ENCODE measurements around the gene ERFL. TPM values are rescaled to one million over a fixed set of nuclear protein-coding genes. Genes with fewer than 3 reads are reported as not detected.

The ERFL gene
- total and polyA plus RNA-seq, 2 of the 4 experiments (the other 2 are of a cell fraction): not detected

DNA sequence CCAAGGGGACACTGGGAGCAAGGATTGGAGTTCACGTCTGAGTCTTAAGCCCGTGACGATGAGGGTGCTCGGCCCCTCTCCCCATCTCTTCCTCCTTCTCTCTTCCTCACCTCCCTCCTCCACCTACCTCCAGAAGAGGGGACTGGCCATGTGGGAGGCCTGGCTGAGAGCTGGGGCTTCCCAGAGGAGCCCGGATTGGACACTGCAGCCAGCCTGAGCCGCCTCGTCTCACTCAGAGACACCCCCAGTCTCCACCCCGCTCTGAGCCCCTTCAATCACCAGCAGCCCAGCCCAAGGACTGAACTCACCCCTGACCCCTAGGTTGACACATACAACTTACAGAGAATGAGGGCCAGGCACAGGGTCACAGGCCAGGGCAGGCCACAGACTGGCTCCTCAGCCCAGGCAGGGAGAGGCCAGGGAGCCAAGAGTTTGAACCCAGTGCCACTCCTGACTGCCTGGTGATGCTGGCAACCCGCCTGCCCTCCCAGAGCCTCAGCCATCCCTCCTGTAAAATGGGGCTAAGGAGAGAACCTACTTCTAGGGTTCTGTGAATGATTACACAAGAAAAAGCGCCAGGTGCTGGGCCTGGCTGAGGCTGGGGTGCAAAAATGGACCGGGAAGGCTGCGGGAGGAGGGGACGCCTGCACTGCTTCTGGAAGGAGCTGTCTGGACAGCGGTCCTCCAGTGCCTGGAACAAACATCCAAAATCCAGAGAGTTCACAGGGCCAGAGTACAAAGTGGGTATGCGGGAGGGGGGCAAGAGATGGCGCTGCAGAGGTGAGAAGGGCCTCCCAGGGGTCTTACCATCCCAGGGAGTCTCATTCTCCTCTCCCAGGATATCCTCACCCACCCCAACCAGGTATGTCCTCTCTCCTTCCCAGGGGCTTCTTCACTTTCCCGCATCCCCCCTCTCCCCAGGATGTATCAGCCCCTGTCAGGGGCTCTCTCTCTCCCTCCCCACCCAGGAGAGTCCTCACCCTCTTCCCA lies 50.0 kb downstream of the ERFL start (continued):
- no peak for TF ChIP-seq CEBPB (IDR thresholded peaks at IDR 0.05; ENCODE audit: low read depth, low read length)
- TF ChIP-seq RAD21 (IDR thresholded peaks at IDR 0.05; ENCODE audit: low read length): no peak

DNA sequence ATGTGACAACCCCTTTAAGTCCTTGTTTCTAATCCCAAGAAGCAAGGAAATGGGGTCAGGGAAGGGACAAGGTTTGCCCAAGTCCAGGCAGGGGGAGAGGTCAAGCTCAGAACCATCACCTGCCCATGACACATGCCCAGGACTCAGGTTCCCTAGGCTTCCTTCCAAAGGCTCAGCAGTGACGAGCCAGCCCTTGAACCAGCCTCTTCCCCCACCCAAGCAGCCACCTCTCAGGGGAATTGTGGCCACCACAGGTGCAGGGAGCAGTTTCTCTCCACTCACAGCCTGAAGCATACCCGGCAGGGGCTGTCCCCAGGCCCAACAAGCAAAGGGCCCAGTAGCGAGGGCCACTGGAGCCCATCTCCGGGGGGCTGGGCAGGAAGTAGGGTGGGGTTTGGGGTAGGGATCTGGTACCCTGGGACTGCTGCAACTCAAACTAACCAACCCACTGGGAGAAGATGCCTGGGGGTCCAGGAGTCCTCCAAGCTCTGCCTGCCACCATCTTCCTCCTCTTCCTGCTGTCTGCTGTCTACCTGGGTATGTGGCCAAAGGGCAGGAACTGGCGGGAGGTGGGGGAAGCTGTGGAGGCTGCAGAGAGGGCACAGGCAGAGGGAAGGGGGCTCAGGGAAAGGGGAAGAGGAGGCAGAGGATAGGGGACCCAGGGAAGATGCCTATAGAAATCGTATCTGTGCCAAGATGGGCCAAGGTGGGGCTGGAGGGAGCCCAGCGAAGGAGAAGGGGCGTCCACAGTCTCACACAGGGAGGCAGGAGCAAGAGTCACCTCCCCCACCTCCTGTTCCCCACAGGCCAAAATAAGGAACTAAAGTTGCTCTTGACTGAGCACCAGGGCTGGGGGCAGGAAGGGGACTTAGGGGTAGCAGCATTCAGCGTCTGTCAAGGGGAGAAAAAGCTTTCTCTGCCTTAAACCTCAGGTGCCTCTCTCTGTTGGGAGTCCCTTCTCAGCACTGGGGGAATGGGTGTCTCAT lies 51.1 kb downstream of the ERFL start, which contains the start of gene CD79A:
TSS of gene CD79A (plus strand) at position 433 of the 986 bp plus-strand sequence. CDS start at position 459, 26 bp downstream.
- no peaks in the 10 kb centered on the region for H3K4me1 ChIP-seq (ENCODE audit: control insufficient read depth, insufficient read depth, low read length)
- H3K56ac ChIP-seq (ENCODE audit: extremely low read depth, insufficient read depth, low read length): no peak within 1 kb of the TSS
- in situ Hi-C loops (cut with MboI; ENCODE audit: low sequenced_read_pairs): no loop called here
- no peak within 1 kb of the TSS for H4K91ac ChIP-seq (ENCODE audit: insufficient read depth, low read depth, low read length)
- H3K9me1 ChIP-seq (ENCODE audit: insufficient read depth, low read length): no peaks in the 10 kb centered on the region
- H3K18ac ChIP-seq (ENCODE audit: low read depth, low read length): no peak within 1 kb of the TSS
- H2BK15ac ChIP-seq (ENCODE audit: low read depth, low read length): no peak within 1 kb of the TSS
- H4K20me1 ChIP-seq (ENCODE audit: insufficient read depth, low read length): peaks cover 15% of the 10 kb centered on the region
- no peaks in the 10 kb centered on the region for H3K9me3 ChIP-seq (ENCODE audit: control insufficient read depth, insufficient read depth, low read length)
- H3K36me3 ChIP-seq (ENCODE audit: control insufficient read depth, insufficient read depth, low read length): peaks cover 4% of the 10 kb centered on the region; the same call in 1 of the 2 replicates
- no peak within 1 kb of the TSS for H3K4me3 ChIP-seq (ENCODE audit: insufficient read depth, low read depth, low read length)
- H3K14ac ChIP-seq (replicated peaks; ENCODE audit: low read depth, low read length): no peak within 1 kb of the TSS
- H3K4me2 ChIP-seq (ENCODE audit: low read depth, low read length): no peak within 1 kb of the TSS
- DNase-seq: no peak
- no peak within 1 kb of the TSS for H2AK9ac ChIP-seq (replicated peaks; ENCODE audit: low read depth, low read length, poor library complexity)
- CTCF ChIA-PET: no interaction called here
- no TSS peak for BruUV-seq (replicated peaks)
- H2BK20ac ChIP-seq (ENCODE audit: low read depth, low read length): no peak within 1 kb of the TSS
- no peaks in the 10 kb centered on the region for H3K79me1 ChIP-seq (ENCODE audit: low read depth in 1 of 2, low read length in 2 of 2)
- no peak within 1 kb of the TSS for H2BK120ac ChIP-seq (ENCODE audit: low read depth, low read length)
- H2BK5ac ChIP-seq (ENCODE audit: low read depth, low read length, poor library complexity, severe bottlenecking): no peak within 1 kb of the TSS
- H3K27me3 ChIP-seq (ENCODE audit: control insufficient read depth, insufficient read depth, low read length): peaks cover 15% of the 10 kb centered on the region; the same call in 1 of the 2 replicates
- H3K27ac ChIP-seq (ENCODE audit: insufficient read depth, low read length): no peak within 1 kb of the TSS
- ATAC-seq (ENCODE audit: low read depth): no peak
- H3K23ac ChIP-seq (ENCODE audit: low read depth, low read length): no peak within 1 kb of the TSS; the same call in 1 of the 2 replicates
- H4K8ac ChIP-seq (ENCODE audit: low read depth in 2 of 2, low read length in 2 of 2): no peak within 1 kb of the TSS
- dilution Hi-C loops (cut with HindIII; ENCODE audit: low sequenced_read_pairs, unreplicated experiment): no loop called here
- H3K9ac ChIP-seq (ENCODE audit: low read depth, low read length): no peak within 1 kb of the TSS
- no peak within 1 kb of the TSS for H3K4ac ChIP-seq (ENCODE audit: low read depth, low read length)
- H2AK5ac ChIP-seq (ENCODE audit: low read depth, low read length): no peak within 1 kb of the TSS
- no peak within 1 kb of the TSS for H4K5ac ChIP-seq (ENCODE audit: low read depth, low read length)
- POLR2A ChIA-PET (ENCODE audit: unreplicated experiment): no interaction called here
- H2AFZ ChIP-seq (replicated peaks; ENCODE audit: low read length, poor library complexity): no peak within 1 kb of the TSS
- intact Hi-C loops (cut with micrococcal nuclease): no loop called here
- no CpG with 5 or more reads among the region's 9 CpGs for WGBS, 2 experiments (ENCODE audit: extremely low coverage in 2 of 2, insufficient read length in 1 of 2)
- no peak for TF ChIP-seq BHLHE40 (IDR thresholded peaks at IDR 0.05; ENCODE audit: low read depth, low read length)
- TF ChIP-seq, protein P1, sequence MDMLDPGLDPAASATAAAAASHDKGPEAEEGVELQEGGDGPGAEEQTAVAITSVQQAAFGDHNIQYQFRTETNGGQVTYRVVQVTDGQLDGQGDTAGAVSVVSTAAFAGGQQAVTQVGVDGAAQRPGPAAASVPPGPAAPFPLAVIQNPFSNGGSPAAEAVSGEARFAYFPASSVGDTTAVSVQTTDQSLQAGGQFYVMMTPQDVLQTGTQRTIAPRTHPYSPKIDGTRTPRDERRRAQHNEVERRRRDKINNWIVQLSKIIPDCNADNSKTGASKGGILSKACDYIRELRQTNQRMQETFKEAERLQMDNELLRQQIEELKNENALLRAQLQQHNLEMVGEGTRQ (IDR thresholded peaks at IDR 0.05; ENCODE audit: low read depth, low read length): no peak
- TF ChIP-seq, protein P2, sequence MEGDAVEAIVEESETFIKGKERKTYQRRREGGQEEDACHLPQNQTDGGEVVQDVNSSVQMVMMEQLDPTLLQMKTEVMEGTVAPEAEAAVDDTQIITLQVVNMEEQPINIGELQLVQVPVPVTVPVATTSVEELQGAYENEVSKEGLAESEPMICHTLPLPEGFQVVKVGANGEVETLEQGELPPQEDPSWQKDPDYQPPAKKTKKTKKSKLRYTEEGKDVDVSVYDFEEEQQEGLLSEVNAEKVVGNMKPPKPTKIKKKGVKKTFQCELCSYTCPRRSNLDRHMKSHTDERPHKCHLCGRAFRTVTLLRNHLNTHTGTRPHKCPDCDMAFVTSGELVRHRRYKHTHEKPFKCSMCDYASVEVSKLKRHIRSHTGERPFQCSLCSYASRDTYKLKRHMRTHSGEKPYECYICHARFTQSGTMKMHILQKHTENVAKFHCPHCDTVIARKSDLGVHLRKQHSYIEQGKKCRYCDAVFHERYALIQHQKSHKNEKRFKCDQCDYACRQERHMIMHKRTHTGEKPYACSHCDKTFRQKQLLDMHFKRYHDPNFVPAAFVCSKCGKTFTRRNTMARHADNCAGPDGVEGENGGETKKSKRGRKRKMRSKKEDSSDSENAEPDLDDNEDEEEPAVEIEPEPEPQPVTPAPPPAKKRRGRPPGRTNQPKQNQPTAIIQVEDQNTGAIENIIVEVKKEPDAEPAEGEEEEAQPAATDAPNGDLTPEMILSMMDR (conservative IDR thresholded peaks at IDR 0.05; ENCODE audit: low read depth, low read length): no peak
- TF ChIP-seq MXI1 (IDR thresholded peaks at IDR 0.05; ENCODE audit: borderline replicate concordance, low read depth, low read length): no peak
- no peak for TF ChIP-seq CEBPB (IDR thresholded peaks at IDR 0.05; ENCODE audit: low read depth, low read length)
- no peak for TF ChIP-seq RCOR1 (IDR thresholded peaks at IDR 0.05; ENCODE audit: insufficient replicate concordance, low read length)
- no peak for TF ChIP-seq MAZ (IDR thresholded peaks at IDR 0.05; ENCODE audit: borderline replicate concordance, low read depth, low read length)
- TF ChIP-seq NFE2L2 (IDR thresholded peaks at IDR 0.05; ENCODE audit: low read depth, low read length): no peak
- TF ChIP-seq MAFK (IDR thresholded peaks at IDR 0.05; ENCODE audit: low read depth, low read length): no peak
- no peak for TF ChIP-seq FOS (IDR thresholded peaks at IDR 0.05; ENCODE audit: low read depth, low read length)

Measured in IMR-90 (cell line).